Peyer's patch (tissue), 4 donors: ENCODE measurements around the gene PPARA.

Experiments used
- CTCF ChIP-seq, 6 experiments: fragments of 450-650 bp in 4 of 6; fragments of 200-600 bp in 2 of 6; sonication (generic) in 1 of 6; IDR thresholded peaks; one replicate each; pipeline ENCODE4 v1.5.1; 2017 to 2019; ENCODE audit warnings: antibody characterized with exemption in 6 of 6, mild to moderate bottlenecking in 3 of 6, moderate library complexity in 1 of 6
- POLR2A ChIP-seq, 2 donors: fragments of 450-650 bp; IDR thresholded peaks; one replicate each; pipeline ENCODE4 v1.5.1; 2017; ENCODE audit warnings: antibody characterized with exemption in 2 of 2, mild to moderate bottlenecking in 2 of 2, moderate library complexity in 2 of 2

- TF ChIP-seq CTCF (IDR thresholded peaks at IDR 0.05) (peak in 2 of 6 experiments; percentile 7 to 15), POLR2A (IDR thresholded peaks at IDR 0.05) (no peak)
Measured at GRCh38 chr22:46114518-46115387, 35.6 kb upstream of the PPARA start.
